ENCODE measurements around the gene MAN2B1. TPM values are rescaled to one million over a fixed set of nuclear protein-coding genes. Genes with fewer than 3 reads are reported as not detected.
A peak's percentile ranks its signal among the peaks of the same experiment; 100 is the strongest.

Gene MAN2B1
- polyA plus RNA-seq, 3 donors: 218 to 305 (median 295) TPM

DNA sequence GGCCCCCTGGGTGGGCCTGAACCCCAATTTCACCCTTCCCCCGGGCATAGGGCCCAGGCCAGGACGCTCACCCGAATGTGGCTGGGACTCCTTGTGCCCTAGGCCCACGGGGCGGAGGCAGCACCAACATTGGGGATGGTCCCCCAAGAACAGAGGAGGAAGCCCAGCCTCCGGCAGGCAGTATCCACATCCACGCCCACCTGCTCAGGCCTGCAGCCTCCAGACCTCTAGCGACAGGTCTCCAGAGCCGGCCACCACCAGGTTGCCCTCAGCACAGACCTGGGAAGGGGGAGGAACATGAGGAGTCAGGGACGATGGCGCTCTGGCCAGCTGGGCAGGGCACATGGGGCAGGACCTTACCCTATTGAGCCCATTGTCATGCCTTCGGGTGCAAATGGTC is 22.5 kb upstream of the MAN2B1 start:
- H3K36me3 ChIP-seq (replicated peaks in 1 of 2; ENCODE audit: control insufficient read depth in 1 of 2, insufficient read depth in 2 of 2, low read length in 2 of 2): peaks cover 0 to 2% of the 10 kb centered on the region in 2 donors
- intact Hi-C loops (cut with micrococcal nuclease): no loop called here
- Mint-ChIP-seq H3K4me1 (peaks cover 8% of the 10 kb centered on the region), H3K27me3 (ENCODE audit: low read depth in 3 of 3) (peaks cover 0 to 1% (median 0%) of the 10 kb centered on the region in 3 donors), H3K27ac (no peak overlapping the region), H3K36me3 (no peaks in the 10 kb centered on the region), H3K9me3 (no peaks in the 10 kb centered on the region), H3K4me3 (no peak overlapping the region)
- H3K9ac ChIP-seq (ENCODE audit: insufficient read depth, low read length, poor library complexity, severe bottlenecking): no peak overlapping the region
- H2AFZ ChIP-seq (ENCODE audit: insufficient read depth, low read depth, low read length, poor library complexity, severe bottlenecking): no peak overlapping the region
- no peak overlapping the region for H3K27ac ChIP-seq (ENCODE audit: low read depth in 1 of 2, low read length in 2 of 2)
- no peak overlapping the region for H3K4me3 ChIP-seq (replicated peaks in 1 of 3; ENCODE audit: low read depth in 2 of 3, low read length in 3 of 3)
- H3K4me2 ChIP-seq (replicated peaks; ENCODE audit: extremely low read depth, low read length, poor library complexity, severe bottlenecking): no peak overlapping the region
- H3K4me1 ChIP-seq (ENCODE audit: control insufficient read depth in 1 of 2, insufficient read depth in 2 of 2, low read length in 2 of 2): no peaks in the 10 kb centered on the region
- 74% methylated on average over 12 of the region's 12 CpGs for WGBS (ENCODE audit: insufficient coverage)
- DNase-seq: no peak
- H3K79me2 ChIP-seq (ENCODE audit: insufficient read depth, low read length): no peaks in the 10 kb centered on the region
- no peaks in the 10 kb centered on the region for H3K9me3 ChIP-seq (replicated peaks in 1 of 2; ENCODE audit: control insufficient read depth in 1 of 2, insufficient read depth in 1 of 2, low read length in 2 of 2)
- TF ChIP-seq CTCF (IDR thresholded peaks at IDR 0.05): no peak
- H3K27me3 ChIP-seq (ENCODE audit: control insufficient read depth in 2 of 2, insufficient read depth in 2 of 2, low read length in 2 of 2): no peaks in the 10 kb centered on the region
- H4K20me1 ChIP-seq (ENCODE audit: insufficient read depth, low read length): no peaks in the 10 kb centered on the region

DNA sequence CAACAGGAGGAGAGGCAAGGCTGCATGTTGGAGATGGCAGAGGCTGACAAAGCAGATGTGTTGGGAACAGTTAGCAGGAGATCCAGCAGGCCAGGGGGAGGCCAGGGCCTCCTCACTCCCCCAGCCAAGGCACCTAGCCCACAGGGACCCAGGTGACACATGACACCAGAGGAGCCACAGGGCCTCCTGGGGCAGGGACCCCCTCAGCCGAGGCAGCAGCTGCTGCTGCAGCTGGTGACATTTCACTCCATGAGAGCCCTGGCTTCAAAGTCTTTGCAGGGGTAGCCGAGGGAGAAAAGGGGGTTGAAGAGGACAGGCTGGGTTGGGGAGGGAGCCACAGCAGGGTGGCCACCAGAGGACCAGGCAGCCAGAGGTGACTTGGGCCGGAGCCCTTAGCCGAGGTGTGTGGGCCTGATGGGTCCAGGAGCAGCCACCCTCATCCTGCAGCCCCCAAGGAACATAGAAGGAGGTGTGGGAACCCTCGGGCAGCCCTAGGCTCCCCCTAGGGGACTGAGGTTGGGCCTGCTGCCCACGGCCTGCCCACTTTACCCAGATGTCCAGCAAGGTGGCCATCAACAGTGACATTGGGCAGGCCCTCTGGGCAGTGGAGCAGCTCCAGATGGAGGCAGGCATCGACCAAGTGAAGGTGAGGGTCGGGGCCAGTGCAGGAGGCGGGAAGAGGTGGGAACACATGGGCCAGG is 21.1 kb upstream of the MAN2B1 start, which contains the start of gene GNG14:
Gene GNG14 (plus strand): TSS at position 503 of the 701 bp plus-strand sequence. CDS start 51 bp downstream, at position 554.
- intact Hi-C loops (cut with micrococcal nuclease): no loop called here
- H3K27ac ChIP-seq (ENCODE audit: low read depth in 1 of 2, low read length in 2 of 2): no peak within 1 kb of the TSS
- no peak within 1 kb of the TSS for H3K4me3 ChIP-seq (replicated peaks in 1 of 3; ENCODE audit: low read depth in 2 of 3, low read length in 3 of 3)
- H3K27ac Mint-ChIP-seq: peak within 1 kb of the TSS in 3 of 7 donors; percentile 46 to 68 (median 60)
- H3K9me3 ChIP-seq (replicated peaks in 1 of 2; ENCODE audit: control insufficient read depth in 1 of 2, insufficient read depth in 1 of 2, low read length in 2 of 2): no peaks in the 10 kb centered on the region
- H3K4me1 Mint-ChIP-seq: peaks cover 8% of the 10 kb centered on the region
- no peak for DNase-seq
- H3K36me3 Mint-ChIP-seq: no peaks in the 10 kb centered on the region
- H4K20me1 ChIP-seq (ENCODE audit: insufficient read depth, low read length): no peaks in the 10 kb centered on the region
- peaks cover 0 to 1% (median 0%) of the 10 kb centered on the region in 3 donors for H3K27me3 Mint-ChIP-seq (ENCODE audit: low read depth in 3 of 3)
- no peaks in the 10 kb centered on the region for H3K9me3 Mint-ChIP-seq
- H3K4me3 Mint-ChIP-seq: no peak within 1 kb of the TSS
- 88% methylated on average over 7 of the region's 9 CpGs for WGBS (ENCODE audit: insufficient coverage)
- peaks cover 0 to 2% of the 10 kb centered on the region in 2 donors for H3K36me3 ChIP-seq (replicated peaks in 1 of 2; ENCODE audit: control insufficient read depth in 1 of 2, insufficient read depth in 2 of 2, low read length in 2 of 2)
- no peak within 1 kb of the TSS for H2AFZ ChIP-seq (ENCODE audit: insufficient read depth, low read depth, low read length, poor library complexity, severe bottlenecking)
- no peaks in the 10 kb centered on the region for H3K27me3 ChIP-seq (ENCODE audit: control insufficient read depth in 2 of 2, insufficient read depth in 2 of 2, low read length in 2 of 2)
- H3K9ac ChIP-seq (ENCODE audit: insufficient read depth, low read length, poor library complexity, severe bottlenecking): no peak within 1 kb of the TSS
- no peaks in the 10 kb centered on the region for H3K79me2 ChIP-seq (ENCODE audit: insufficient read depth, low read length)
- no peaks in the 10 kb centered on the region for H3K4me1 ChIP-seq (ENCODE audit: control insufficient read depth in 1 of 2, insufficient read depth in 2 of 2, low read length in 2 of 2)
- TF ChIP-seq CTCF (IDR thresholded peaks at IDR 0.05): no peak
- H3K4me2 ChIP-seq (replicated peaks; ENCODE audit: extremely low read depth, low read length, poor library complexity, severe bottlenecking): no peak within 1 kb of the TSS

Data from CD14-positive monocyte (primary cell).